ENCODE data around the gene RFT1.

DNA sequence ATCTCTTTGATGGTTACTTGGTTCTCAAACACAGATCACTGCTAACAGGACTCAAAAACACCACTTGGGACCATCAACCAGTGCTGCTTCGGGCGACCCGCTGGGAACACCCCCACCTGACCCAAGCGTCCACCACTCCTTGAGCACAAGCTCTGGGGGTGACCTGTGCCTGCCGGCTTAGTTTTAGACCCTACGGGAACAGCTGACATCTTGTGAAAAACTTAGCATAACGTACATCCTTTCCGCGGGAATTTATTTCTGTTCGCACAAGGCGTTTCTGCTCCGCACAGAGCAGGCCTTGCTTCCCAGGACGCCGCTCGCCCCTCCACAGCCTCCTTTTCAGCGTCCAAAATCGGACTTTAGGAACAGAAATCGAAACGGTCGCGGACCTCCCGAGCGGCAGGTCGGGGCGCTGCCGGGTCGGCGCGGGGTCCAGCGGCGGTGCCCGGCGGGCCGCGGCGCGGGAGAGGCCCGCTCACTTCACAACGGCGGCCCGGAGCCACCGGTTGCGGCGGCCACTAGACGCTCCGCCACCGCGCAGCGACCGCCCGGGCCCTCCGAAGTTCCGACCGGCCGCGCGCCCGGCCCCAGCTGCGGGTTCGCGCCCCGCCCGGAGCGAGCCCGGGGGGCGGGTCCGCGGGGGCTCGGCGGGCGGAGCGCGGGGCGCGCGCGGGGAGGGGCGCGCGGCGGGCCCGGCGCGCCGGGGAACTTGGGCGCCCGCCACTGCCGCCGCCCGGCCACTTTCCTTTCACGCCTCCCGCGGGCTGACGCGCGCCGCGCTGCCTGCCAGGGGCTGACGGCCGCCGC, 85.3 kb downstream of the RFT1 start:
- TF ChIP-seq CTCF (IDR thresholded peaks at IDR 0.05), result no peak
- TF ChIP-seq POLR2AphosphoS5 (IDR thresholded peaks at IDR 0.05), result peak in 1 of 3 donors; percentile 18

Measured in transverse colon (tissue), 4 donors.